Measurements from ENCODE around the gene NAALADL2. TPM values are rescaled to one million over a fixed set of nuclear protein-coding genes. Genes with fewer than 3 reads are reported as not detected.

Gene NAALADL2
- total RNA-seq, 2 experiments from 2014 or later: 0.48 TPM; not detected in 1

DNA sequence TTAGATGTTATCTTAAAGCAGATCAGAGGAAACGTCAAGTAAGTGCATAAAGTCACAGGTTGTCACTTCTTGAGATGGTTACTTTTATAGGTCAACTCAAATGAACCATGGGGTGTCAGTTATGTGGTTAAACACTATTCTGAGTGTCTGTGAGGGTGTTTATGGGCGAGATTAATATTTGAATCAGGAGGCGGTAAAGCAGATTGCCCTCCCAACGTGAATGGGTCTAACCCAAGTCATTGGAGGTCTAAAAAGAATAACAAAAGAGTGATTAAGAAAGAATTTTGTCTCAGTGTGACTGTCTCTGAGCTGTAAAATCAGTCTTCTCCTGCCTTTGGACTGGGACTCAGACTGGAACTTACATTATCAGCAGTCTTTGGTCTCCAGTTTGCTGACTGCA lies 977.5 kb downstream of the NAALADL2 start:
- H3K9me3 Mint-ChIP-seq: no peaks in the 10 kb centered on the region

GRCh38 chr3:175837962-175838361 lies 978.8 kb downstream of the NAALADL2 start:
- no peak overlapping the region for H3K4me3 Mint-ChIP-seq
- no peaks in the 10 kb centered on the region for H3K4me1 Mint-ChIP-seq
- no peaks in the 10 kb centered on the region for H3K36me3 Mint-ChIP-seq
- no peak for DNase-seq
- H3K27ac Mint-ChIP-seq: no peak overlapping the region
- H3K9me3 Mint-ChIP-seq: peaks cover under 1% of the 10 kb centered on the region
- no peaks in the 10 kb centered on the region for H3K27me3 Mint-ChIP-seq

More for the DNA sequence above, 977.5 kb downstream of the NAALADL2 start:
- Mint-ChIP-seq H3K4me3 (no peak overlapping the region), H3K27ac (no peak overlapping the region), H3K27me3 (no peaks in the 10 kb centered on the region), H3K36me3 (no peaks in the 10 kb centered on the region), H3K4me1 (no peaks in the 10 kb centered on the region)
- no peak for DNase-seq

DNA sequence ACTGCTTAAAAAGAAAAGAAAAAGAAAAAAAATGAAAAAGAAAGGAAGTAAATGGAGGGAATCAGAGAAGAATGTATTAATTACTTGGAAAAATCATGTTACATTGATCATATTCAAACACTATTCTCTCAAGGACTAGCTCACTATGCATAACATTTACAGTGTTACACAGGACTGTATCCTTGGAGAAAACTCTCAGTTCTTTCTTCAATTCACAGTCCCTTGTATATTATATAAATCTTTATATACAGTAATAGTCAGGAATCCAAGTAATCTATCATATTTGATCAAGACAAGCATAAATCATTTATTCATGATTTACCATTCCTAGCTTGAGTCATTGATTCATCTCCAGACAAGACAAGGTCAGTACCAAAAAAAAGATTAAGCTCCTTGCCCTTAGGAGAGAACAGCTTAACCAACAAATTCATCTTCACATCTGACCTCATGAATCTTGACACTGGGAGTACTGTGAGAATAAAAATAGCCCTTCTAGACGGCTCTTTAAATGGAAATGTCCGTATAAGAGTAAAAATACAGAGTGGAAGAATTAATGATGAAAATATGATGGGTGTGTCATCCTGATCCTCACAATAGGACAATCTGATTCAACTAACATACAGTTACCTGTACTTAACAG lies 980.4 kb downstream of the NAALADL2 start:
- Mint-ChIP-seq H3K4me1 (no peaks in the 10 kb centered on the region), H3K9me3 (peaks cover 3% of the 10 kb centered on the region), H3K27ac (no peak overlapping the region), H3K27me3 (no peaks in the 10 kb centered on the region), H3K4me3 (no peak overlapping the region), H3K36me3 (no peaks in the 10 kb centered on the region)
- no peak for DNase-seq

DNA sequence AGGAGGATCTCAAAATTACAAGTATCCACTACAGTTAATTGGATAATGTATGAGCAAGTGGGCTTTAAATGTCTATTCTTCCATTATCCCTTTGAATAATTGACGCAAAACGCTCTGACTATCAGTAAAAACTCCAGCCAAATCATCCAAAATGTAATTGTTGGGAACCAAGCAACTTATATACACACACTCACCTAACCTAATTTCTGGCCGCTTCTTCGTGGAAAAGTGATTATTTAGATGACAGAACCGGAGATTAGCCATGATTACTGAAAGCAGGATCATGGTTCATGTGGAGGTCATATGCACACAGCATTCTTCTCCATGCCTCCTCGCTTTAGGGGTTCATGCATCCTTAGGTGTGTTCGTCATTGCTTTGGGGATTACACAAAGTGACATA lies 992.4 kb downstream of the NAALADL2 start:
- no peaks in the 10 kb centered on the region for H3K36me3 Mint-ChIP-seq
- H3K4me1 Mint-ChIP-seq: no peaks in the 10 kb centered on the region
- H3K9me3 Mint-ChIP-seq: peaks cover 1% of the 10 kb centered on the region
- no peak for DNase-seq
- H3K27me3 Mint-ChIP-seq: no peaks in the 10 kb centered on the region
- H3K27ac Mint-ChIP-seq: no peak overlapping the region
- H3K4me3 Mint-ChIP-seq: no peak overlapping the region

DNA sequence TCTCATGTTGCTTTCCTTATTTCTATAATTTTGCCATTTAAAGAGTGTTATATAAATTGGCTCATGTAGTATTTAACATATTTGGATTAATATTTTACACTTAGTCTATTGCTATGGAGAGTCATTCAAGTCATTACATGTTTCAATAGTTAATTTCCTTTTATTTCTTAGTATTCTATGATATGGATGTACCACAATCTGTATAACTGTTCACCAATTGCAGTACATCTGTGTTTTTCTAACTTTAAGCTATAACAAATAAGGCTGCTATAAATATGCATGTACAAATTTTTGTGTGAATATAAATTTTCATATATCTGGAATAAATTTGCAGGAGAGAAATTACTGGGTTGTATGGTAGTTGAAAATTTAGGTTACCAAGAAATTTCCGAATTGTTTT lies 993.4 kb downstream of the NAALADL2 start:
- peaks cover 1% of the 10 kb centered on the region for H3K9me3 Mint-ChIP-seq
- no peak overlapping the region for H3K4me3 Mint-ChIP-seq
- H3K27ac Mint-ChIP-seq: no peak overlapping the region
- no peaks in the 10 kb centered on the region for H3K27me3 Mint-ChIP-seq
- no peaks in the 10 kb centered on the region for H3K4me1 Mint-ChIP-seq
- no peaks in the 10 kb centered on the region for H3K36me3 Mint-ChIP-seq
- no peak for DNase-seq

- Mint-ChIP-seq H3K9me3 (peaks cover 2% of the 10 kb centered on the region), H3K36me3 (no peaks in the 10 kb centered on the region), H3K4me1 (no peaks in the 10 kb centered on the region), H3K27ac (no peak overlapping the region), H3K27me3 (no peaks in the 10 kb centered on the region), H3K4me3 (no peak overlapping the region)
- DNase-seq: no peak
Measured at GRCh38 chr3:175857666-175858270, 998.6 kb downstream of the NAALADL2 start.

Measured in activated naive CD8-positive, alpha-beta T cell treated with anti-CD3 and anti-CD28 coated beads for 36 hours (primary cell).